Measurements from ENCODE around the gene B4GALT4.

DNA sequence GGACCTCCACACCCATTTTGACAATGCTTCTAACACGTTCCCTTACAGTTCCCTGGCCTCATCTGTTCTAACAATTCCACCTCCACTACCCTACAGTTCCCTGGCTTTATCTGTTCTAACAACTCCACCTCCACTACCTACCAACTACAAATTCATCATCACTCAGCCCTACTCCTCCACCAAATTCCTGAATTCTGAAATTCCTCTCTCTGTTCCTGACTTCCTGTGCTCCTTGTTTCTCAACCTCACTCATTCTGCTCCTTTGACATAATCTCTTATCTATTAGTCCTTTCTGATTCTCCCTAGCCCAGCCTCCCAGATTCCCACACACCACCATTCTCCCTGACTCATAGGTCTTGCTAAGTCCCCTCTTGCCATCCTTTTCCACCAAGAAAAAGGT lies 44.8 kb downstream of the B4GALT4 start:
- TF ChIP-seq POLR2A (IDR thresholded peaks at IDR 0.05; ENCODE audit: low read depth, low read length) = no peak
- TF ChIP-seq POLR2AphosphoS5 (IDR thresholded peaks at IDR 0.05; ENCODE audit: low read depth, low read length) = no peak
- TF ChIP-seq TAF1 (IDR thresholded peaks at IDR 0.05; ENCODE audit: low read depth, low read length) = no peak
- no peak for TF ChIP-seq PAX5 (IDR thresholded peaks at IDR 0.05; ENCODE audit: insufficient read depth, low read length, severe bottlenecking)
- no peak for TF ChIP-seq POU2F2 (IDR thresholded peaks at IDR 0.05; ENCODE audit: low read depth, low read length)
- no peak for TF ChIP-seq SPI1 (IDR thresholded peaks at IDR 0.05; ENCODE audit: low read depth, low read length)

Data from GM12891 (cell line).